Hypothalamus (tissue), 51 donors: ENCODE measurements around the gene PARM1.

ENCODE experiments used
- DNase-seq, 51 donors: peaks; one replicate each; lab custom pipeline; 2025; lab: John Stamatoyannopoulos, UW

PARM1 gene

GRCh38 chr4:74932832-74933561, at the start of gene PARM1:
Gene PARM1 (plus strand): TSS chr4:74933116. CDS start chr4:74933328, 212 bp downstream.
- peak; percentile 6 to 94 (median 83) for DNase-seq

GRCh38 chr4:74884266-74884665, 48.6 kb upstream of the PARM1 start:
- no peak for DNase-seq

- DNase-seq, result no peak
Observed at GRCh38 chr4:74886484-74886883, 46.4 kb upstream of the PARM1 start.

GRCh38 chr4:74890341-74890740, 42.6 kb upstream of the PARM1 start:
- DNase-seq, result no peak

GRCh38 chr4:74891037-74891436, 41.9 kb upstream of the PARM1 start:
- DNase-seq, result no peak

GRCh38 chr4:74893171-74893570, 39.7 kb upstream of the PARM1 start:
- DNase-seq, result no peak

- no peak for DNase-seq
Observed at GRCh38 chr4:74896595-74896994, 36.3 kb upstream of the PARM1 start.

- DNase-seq, result peak in 1 of 51 donors; percentile 43
Observed at GRCh38 chr4:74897386-74897785, 35.5 kb upstream of the PARM1 start.

- no peak for DNase-seq
Observed at GRCh38 chr4:74900862-74901261, 32.1 kb upstream of the PARM1 start.

GRCh38 chr4:74904509-74905065, 28.3 kb upstream of the PARM1 start:
- DNase-seq, result no peak

GRCh38 chr4:74906771-74907170, 26.1 kb upstream of the PARM1 start:
- no peak for DNase-seq

- no peak for DNase-seq
Observed at GRCh38 chr4:74919783-74920182, 13.1 kb upstream of the PARM1 start.

GRCh38 chr4:74920704-74921103, 12.2 kb upstream of the PARM1 start:
- DNase-seq, result no peak

GRCh38 chr4:74921490-74921889, 11.4 kb upstream of the PARM1 start:
- DNase-seq, result no peak

- no peak for DNase-seq
Observed at GRCh38 chr4:74926007-74926406, 6.9 kb upstream of the PARM1 start.

GRCh38 chr4:74930162-74930561, 2.8 kb upstream of the PARM1 start:
- DNase-seq, result no peak

GRCh38 chr4:74931376-74931775, 1.5 kb upstream of the PARM1 start:
- no peak for DNase-seq

GRCh38 chr4:74932010-74932409, 906 bp upstream of the PARM1 start:
- peak in 1 of 51 donors; percentile 2 for DNase-seq

- DNase-seq, result peak in 17 of 51 donors; percentile 5 to 48 (median 24)
Observed at GRCh38 chr4:74933562-74934015, 673 bp downstream of the PARM1 start.

GRCh38 chr4:74934016-74934831, 1.3 kb downstream of the PARM1 start:
- DNase-seq, result peak in 34 of 51 donors; percentile 0 to 52 (median 10)

- DNase-seq, result no peak
Observed at GRCh38 chr4:74934888-74935287, 2.0 kb downstream of the PARM1 start.
